Measurements from ENCODE around the gene ZNF431.
"Not testable (repeated sequence)": the region's sequence is repeated elsewhere in the genome, so short reads cannot be mapped to it uniquely, and the experiment has no call there.

The ZNF431 gene

GRCh38 chr19:21143854-21144253, 2.0 kb downstream of the ZNF431 start:
- DNase-seq (ENCODE audit: extremely low read depth in 1 of 2, low read depth in 1 of 2), result no peak

GRCh38 chr19:21147540-21147939, 5.7 kb downstream of the ZNF431 start:
- no peak for DNase-seq (ENCODE audit: extremely low read depth in 1 of 2, low read depth in 1 of 2)

- no peak for DNase-seq (ENCODE audit: extremely low read depth in 1 of 2, low read depth in 1 of 2)
Observed at GRCh38 chr19:21148681-21149080, 6.8 kb downstream of the ZNF431 start.

- DNase-seq (ENCODE audit: extremely low read depth in 1 of 2, low read depth in 1 of 2), result no peak
Observed at GRCh38 chr19:21149877-21150276, 8.0 kb downstream of the ZNF431 start.

DNA sequence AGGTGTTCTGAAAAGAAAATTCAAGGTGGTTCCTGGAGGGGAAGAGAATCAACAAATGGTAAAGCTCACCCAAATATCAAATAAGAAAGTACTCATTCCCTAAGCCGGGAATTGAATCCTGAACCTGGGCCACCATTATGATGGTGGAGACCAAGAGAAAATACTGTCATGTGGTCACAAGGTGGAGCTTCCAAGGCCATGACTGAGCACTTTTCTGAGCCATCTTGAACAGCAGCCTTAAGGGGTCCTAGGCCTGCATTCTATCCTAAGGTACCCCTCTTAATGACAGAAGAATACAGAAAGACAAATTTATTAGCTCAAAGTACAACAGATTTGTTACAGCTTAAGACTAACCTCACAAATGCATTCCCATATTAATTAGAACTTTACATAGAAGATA, 9.6 kb downstream of the ZNF431 start:
- no peak for DNase-seq (ENCODE audit: extremely low read depth in 1 of 2, low read depth in 1 of 2)

GRCh38 chr19:21158523-21159135, 16.8 kb downstream of the ZNF431 start:
- DNase-seq (ENCODE audit: extremely low read depth in 1 of 2, low read depth in 1 of 2), result no peak

DNA sequence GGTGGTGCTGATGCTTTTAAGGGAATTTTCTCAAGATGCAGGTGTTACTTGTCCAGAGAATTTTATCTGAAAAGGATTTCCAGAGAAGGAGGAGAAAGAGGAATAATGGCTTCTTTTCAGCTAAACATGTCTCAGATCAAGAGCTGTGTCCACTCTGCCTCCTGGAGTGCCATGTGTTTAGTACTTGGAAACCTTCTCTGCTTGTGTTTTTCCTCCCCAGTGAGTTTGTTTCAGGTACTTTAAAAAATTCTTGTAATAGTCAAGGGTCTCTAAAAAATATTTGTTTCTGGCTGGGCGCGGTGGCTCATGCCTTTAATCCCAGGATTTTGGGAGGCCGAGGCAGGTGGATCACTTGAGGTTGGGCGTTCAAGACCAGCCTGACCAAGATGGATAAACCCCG, 22.7 kb downstream of the ZNF431 start:
- DNase-seq (ENCODE audit: extremely low read depth in 1 of 2, low read depth in 1 of 2), result no peak

DNA sequence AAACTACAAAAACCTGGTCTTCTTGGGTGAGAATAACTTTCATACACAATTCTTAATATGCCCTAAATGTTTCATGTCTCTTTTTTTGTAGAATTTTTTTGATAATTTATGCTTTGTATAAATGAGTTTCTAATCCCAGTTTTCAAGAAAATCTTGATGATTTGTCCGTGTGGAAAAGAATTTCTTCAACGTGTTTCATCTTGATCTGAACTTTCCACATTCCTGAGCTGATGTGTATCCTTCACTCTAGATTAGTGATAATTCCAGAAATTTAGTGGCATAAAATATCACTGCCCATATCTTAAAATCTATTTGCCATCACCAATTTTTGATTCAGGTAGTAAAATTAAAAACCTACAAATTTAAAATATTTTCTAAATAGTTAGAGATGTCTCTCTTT, 24.6 kb downstream of the ZNF431 start:
- no peak for DNase-seq (ENCODE audit: extremely low read depth in 1 of 2, low read depth in 1 of 2)

DNA sequence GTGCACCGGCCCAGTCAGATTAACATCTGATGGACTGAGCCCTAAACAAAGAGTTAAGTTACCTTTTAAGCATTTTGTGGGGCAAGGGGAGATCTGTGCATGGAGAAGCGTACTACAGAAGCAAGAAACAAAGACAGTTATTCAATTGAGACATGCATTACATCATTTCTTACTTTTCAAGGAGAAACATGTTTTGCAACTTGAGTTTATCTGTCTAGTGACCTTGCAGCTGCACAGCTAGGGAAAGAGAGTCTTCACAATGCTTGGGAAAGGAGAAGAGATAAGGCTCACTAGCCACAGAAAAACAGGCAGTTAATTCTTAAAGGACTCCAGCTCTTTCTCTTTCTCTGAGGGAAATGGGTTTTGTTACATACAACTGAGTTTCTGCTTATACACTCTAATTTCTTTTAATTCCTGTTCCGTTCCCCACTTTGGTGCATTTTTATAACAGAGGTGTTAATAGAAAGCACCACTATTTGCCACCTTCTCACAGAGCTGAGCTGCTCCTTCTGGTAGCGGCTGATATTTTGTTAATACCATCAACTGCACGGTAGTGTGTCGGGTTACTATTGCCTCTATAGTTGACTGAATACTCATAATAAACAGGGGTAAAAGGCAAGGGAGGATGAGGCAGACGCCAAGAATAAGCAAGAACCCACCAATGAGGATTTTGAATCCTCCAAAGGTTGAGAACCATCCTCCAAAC, 55.9 kb downstream of the ZNF431 start:
- no peak for DNase-seq (ENCODE audit: extremely low read depth in 1 of 2, low read depth in 1 of 2)

DNA sequence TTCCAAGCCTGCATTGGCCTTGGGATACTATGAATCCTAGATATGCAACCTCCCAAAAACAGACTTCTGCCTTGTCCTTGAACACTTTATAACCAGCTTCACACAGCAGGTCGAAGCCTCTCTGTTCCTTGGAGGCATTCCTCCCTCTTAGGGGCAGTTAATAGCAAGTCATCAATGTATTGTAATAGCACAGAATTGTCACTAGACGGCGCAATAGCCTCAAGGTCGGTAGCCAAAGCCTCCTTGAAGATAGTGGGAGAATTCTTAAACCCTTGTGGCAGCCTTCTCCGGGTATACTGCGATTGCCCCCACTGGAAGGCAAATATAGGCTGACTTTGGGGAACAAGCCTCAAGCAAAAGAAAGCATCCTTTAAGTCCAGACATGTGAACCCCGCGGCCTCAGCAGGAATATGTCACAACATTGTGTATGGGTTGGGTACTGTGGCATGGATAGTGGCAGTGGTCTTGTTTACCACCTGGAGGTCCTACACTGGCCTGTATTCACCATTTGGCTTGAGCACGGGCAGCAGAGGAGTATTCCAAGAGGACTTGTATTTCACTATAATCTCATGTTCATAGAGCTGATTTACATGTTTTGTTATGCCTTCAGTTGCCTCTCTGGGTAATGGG, 61.1 kb downstream of the ZNF431 start:
- DNase-seq (ENCODE audit: extremely low read depth in 1 of 2, low read depth in 1 of 2), result no peak

DNA sequence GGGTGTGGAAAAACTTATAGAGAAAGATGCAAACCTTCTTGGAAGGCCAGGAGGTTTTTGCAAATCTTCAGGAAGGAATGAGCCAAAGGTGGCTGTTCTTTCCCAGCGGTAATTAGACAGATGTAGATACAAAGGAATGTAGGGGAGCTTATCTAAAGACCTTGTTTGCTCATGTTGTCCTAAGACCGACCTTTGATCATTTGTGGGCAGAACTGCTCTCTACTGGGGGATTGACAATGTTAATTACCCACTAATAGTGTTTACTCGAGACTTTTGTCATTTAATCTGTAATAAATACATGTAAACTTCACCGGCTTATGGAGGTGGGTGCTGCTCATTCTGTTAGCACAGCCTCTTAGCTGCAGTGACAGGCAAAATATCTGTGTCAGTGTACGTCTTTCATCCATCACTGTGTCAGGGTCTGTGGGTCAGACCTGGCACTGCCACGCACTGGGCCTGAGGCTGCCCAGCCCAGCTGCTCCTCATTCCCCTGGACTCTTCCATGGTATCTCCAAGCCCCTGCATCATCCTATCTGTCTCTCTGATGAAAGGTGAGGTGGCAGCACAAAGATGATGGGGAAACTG, 68.3 kb downstream of the ZNF431 start:
- DNase-seq (ENCODE audit: extremely low read depth in 1 of 2, low read depth in 1 of 2), result no peak

- no peak for DNase-seq (ENCODE audit: extremely low read depth in 1 of 2, low read depth in 1 of 2)
Observed at GRCh38 chr19:21221693-21222092, 79.9 kb downstream of the ZNF431 start.

DNA sequence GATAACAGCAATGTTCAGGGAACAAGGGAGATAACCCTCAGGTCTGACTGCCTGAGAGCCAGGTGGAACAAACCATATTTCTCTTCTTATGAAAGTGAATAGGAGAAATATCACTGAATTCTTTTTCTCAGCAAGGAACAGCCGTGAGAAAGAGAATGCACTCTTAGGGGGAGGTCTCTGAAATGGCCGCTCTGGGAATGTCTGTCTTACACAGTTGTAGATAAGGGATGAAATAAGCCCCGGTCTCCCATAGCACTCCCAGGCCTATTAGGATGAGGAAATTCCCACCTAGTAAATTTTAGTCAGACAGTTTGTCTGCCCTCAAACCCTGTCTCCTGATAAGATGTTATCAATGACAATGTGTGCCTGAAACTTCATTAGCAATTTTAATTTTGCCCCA, 88.1 kb downstream of the ZNF431 start:
- DNase-seq (ENCODE audit: extremely low read depth in 1 of 2, low read depth in 1 of 2), result not testable (repeated sequence)

DNA sequence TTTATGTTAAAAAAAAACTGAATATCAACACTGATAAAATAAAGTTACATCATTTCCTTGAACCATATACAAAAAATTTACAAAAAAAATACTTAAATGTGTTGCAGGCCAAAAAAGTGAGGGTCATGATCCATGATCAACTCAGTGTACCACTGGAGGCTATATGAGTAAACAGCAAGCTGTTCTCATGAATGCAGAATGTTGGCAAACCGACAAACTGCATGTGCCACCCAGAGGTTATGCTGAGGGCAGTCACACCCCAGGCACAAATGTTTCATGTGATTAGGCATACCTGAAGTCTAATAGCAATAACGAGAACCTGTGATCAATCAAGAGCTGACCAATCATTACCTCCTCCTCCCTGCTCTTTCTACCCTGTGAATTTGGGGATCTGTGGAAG, 91.9 kb downstream of the ZNF431 start:
- no peak for DNase-seq (ENCODE audit: extremely low read depth in 1 of 2, low read depth in 1 of 2)

- not testable (repeated sequence) for DNase-seq (ENCODE audit: extremely low read depth in 1 of 2, low read depth in 1 of 2)
Observed at GRCh38 chr19:21236751-21237150, 94.9 kb downstream of the ZNF431 start.

DNA sequence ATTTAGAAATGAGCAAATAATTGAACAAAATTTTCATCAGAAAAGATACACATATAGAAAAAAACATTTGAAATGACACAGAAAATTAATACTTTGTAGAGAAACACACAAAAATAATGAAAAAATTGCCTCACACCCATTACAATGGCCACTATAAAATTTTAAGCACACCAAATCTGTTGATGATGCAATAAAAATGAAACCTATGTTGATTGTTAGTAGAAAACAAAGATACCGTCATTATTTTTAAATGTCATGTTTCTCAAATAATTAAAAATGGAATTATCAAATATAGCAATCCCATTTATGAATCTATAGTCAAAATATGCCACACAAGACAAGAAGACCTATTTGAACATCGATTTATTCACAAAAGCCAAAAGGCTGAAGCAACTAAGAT, 96.8 kb downstream of the ZNF431 start:
- no peak for DNase-seq (ENCODE audit: extremely low read depth in 1 of 2, low read depth in 1 of 2)
